Measurements from ENCODE around the gene KIF9.
"Not testable (repeated sequence)": the region's sequence is repeated elsewhere in the genome, so short reads cannot be mapped to it uniquely, and the experiment has no call there.

Gene KIF9

DNA sequence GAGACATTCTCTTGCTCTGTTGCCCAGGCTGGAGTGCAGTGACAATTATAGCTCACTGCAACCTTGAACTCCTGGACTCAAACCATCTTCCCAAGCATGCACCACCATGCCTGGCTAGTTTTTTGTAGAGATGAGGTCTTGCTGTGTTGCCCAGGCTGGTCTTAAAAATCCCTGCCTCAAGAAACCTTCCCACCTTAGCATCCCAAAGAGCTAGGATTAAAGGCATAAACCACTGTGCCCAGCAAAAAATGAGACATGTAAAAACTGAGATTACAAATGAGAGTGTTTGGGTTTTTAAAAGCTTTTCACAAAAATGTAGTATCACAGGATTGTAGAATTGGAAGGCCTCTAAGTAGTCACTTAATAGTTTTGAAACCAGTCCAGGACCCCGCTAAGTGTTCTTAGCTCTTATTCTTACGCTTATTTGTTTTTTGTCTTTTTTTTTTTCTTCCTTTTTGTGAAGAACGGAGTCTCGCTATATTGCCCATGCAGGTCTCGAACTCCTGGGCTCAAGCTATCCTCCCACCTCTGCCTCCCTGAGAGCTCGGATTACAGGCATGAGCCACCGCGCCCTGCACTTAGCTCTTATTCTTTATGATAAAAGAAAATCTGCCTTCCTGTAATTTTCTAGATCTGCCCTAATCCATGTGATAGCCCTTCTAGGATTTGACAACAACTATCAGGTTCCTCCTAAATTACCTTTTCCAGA, 31.6 kb upstream of the KIF9 start:
- DNase-seq (ENCODE audit: low spot score): no peak
- Histone ChIP-seq H3K27ac (no peak overlapping the region), H3K4me3 (no peak overlapping the region)
- TF ChIP-seq, protein P1, sequence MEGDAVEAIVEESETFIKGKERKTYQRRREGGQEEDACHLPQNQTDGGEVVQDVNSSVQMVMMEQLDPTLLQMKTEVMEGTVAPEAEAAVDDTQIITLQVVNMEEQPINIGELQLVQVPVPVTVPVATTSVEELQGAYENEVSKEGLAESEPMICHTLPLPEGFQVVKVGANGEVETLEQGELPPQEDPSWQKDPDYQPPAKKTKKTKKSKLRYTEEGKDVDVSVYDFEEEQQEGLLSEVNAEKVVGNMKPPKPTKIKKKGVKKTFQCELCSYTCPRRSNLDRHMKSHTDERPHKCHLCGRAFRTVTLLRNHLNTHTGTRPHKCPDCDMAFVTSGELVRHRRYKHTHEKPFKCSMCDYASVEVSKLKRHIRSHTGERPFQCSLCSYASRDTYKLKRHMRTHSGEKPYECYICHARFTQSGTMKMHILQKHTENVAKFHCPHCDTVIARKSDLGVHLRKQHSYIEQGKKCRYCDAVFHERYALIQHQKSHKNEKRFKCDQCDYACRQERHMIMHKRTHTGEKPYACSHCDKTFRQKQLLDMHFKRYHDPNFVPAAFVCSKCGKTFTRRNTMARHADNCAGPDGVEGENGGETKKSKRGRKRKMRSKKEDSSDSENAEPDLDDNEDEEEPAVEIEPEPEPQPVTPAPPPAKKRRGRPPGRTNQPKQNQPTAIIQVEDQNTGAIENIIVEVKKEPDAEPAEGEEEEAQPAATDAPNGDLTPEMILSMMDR (IDR thresholded peaks at IDR 0.05): no peak

DNA sequence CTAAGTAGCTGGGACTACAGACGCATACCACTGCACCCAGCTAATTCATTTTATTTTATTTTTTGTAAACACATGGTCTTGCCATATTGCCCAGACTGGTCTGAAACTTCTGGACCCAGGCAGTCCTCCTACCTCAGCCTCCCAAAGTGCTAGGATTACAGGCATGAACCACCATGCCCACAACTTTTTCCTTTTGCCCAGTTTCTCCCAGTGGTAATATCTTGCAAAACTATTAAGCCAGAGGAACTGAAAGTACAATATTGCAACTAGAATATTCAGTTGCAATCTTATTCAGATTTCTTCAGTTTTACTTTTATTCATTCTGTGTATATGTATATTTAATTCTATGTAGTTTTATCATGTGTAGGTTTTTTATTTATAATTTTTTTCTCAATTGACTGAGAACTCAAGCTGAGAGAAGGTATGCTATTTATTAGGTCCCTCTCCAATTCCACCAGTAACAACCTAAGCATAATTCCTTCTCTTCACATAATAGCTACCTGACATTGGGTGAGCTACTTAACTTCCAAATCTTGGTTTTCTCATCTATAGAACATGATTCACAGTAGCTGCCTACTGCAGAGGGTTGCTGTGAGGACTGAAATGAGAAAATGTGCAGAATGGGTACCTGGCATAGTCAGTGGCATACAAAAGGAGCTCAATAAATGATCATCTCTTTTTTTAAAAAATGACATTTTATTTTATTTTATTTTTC, 30.9 kb upstream of the KIF9 start:
- TF ChIP-seq, protein P1 (IDR thresholded peaks at IDR 0.05): no peak
- H3K4me3 ChIP-seq: no peak overlapping the region
- DNase-seq (ENCODE audit: low spot score): no peak
- no peak overlapping the region for H3K27ac ChIP-seq

DNA sequence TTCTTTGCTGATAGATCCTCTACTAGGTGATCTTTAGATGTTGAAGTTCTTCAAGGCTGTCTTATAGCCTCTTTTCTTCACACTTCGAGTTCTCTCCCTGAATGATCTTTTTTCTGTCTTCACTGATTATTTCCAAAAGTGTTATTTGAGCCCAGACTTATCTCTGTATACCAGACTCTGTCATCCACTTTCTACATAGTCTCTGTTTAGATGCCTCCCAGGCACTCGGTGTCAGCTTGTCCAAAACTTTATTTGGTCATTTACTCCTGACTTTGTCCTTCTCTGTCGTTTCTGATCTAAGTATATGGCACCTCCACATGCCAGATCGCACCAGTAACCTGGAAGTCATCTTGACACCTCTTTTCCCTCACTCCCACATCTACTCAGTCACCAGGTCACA, 27.8 kb upstream of the KIF9 start:
- TF ChIP-seq, protein P1 (IDR thresholded peaks at IDR 0.05): no peak
- no peak overlapping the region for H3K4me3 ChIP-seq
- H3K27ac ChIP-seq: no peak overlapping the region
- DNase-seq (ENCODE audit: low spot score): no peak

DNA sequence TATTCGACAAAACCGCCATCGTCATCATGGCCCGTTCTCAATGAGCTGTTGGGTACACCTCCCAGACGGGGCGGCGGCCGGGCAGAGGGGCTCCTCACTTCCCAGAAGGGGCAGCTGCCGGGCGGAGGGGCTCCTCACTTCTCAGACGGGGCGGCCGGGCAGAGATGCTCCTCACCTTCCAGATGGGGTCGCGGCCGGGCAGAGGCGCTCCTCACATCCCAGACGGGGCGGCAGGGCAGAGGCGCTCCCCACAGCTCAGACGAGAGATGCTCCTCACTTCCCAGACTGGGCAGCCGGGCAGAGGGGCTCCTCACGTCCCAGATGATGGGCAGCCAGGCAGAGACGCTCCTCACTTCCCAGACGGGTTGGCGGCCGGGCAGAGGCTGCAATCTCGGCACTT, 26.6 kb upstream of the KIF9 start:
- not testable (repeated sequence) for DNase-seq (ENCODE audit: low spot score); H3K27ac ChIP-seq; H3K4me3 ChIP-seq

DNA sequence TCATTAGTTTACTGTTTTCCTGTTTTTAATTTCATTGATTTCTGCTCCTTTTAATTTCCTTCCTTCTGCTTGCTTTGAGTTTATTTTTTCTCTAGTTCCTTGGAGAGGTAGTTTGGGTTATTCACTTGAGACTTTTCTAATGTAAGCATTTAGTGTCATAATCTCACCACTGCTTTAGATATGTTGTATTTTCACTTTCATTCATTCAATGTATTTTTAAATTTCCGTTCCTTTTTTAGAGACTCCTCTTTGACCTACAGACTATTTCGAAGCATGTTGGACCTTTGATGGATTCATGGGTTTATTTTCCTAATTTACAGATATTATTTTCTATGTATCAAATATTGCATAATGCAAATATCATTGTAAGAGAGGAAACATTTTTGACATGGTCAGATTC, 23.4 kb upstream of the KIF9 start:
- DNase-seq (ENCODE audit: low spot score): no peak
- no peak overlapping the region for H3K4me3 ChIP-seq
- TF ChIP-seq, protein P1 (IDR thresholded peaks at IDR 0.05): no peak
- no peak overlapping the region for H3K27ac ChIP-seq

DNA sequence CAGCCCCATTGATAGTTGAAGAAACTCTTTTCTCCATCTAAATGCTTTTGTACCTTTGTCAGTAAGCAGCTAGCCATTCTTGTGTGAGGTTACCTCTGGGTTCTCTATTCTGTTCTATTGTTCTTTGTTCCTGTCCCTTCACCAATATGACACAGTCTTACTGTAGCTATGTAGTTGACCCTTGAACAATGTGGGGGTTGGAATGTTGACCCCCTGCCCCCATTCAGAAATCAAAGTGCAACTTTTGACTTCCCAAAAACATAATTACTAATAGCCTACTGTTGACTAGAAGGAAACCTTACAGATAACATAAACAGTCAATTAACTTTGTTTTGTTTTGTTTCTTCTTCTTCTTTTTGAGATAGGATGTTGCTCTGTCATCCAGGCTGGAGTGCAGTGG, 18.9 kb upstream of the KIF9 start:
- no peak for DNase-seq (ENCODE audit: low spot score)
- H3K4me3 ChIP-seq: no peak overlapping the region
- no peak overlapping the region for H3K27ac ChIP-seq
- TF ChIP-seq, protein P1 (IDR thresholded peaks at IDR 0.05): no peak

DNA sequence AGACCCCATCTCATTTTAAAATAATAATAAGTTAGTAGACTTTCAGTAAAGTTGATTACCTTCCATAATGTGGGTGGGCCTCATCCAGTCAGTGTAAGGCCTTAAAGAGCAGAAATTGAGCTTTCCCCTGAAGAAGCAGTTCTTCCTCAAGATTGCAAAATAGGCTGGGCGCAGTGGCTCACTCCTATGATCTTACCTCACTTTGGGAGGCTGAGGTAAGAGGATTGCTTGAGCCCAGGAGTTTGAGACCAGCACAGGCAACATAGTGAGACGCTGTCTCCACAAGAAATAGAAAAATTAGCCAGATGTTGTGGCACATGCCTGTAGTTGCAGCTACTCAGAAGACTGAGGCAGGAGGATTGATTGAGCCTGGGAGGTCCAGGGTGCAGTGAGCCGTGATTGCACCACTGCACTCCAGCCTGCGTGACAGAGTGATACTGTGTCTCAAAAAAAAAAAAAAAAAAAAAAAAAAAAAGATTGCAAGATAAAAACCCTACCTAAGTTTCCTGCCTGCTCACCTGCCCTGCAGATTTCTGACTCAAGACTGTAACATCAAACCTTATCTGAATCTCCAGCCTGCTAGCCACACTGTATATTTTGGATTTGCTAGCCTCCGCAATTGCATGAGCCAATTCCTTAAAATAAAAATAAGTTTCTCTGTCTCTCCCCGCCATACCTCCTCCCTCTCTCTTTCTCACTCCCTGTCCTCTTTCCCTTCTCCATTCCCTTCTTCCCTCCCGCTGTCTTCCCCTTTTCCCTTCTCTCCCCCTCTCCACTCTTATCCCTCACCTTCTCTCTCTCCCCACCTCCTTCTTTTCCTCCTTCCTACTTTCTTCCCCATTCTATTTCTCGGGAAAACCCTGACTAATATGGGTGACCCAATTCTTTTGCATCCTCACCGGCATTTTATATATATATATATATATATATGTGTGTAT, 17.1 kb upstream of the KIF9 start:
- TF ChIP-seq, protein P1 (IDR thresholded peaks at IDR 0.05): no peak
- H3K27ac ChIP-seq: no peak overlapping the region
- no peak for DNase-seq (ENCODE audit: low spot score)
- no peak overlapping the region for H3K4me3 ChIP-seq
